Measurements from ENCODE around the gene PRDM15.

The PRDM15 gene

DNA sequence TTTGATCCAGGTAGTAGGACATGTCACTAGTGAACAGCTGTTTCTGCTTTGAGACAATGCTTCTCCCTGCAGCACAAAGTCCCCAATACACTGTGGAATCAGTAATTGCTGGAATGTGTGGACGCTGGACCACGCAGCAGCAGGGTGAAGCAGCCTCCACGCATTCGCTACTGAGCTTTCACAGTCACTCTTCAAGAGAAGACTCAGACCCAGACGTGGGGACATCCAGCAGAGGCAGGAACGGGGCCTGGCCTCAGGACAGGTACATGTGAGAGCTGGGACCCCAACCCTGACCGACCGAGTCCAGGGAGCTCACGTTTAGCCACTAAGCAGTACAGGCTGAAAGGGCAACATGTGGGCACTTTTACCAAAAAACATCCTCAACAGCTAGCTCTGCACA lies 34.1 kb upstream of the PRDM15 start:
- TF ChIP-seq, protein P1, sequence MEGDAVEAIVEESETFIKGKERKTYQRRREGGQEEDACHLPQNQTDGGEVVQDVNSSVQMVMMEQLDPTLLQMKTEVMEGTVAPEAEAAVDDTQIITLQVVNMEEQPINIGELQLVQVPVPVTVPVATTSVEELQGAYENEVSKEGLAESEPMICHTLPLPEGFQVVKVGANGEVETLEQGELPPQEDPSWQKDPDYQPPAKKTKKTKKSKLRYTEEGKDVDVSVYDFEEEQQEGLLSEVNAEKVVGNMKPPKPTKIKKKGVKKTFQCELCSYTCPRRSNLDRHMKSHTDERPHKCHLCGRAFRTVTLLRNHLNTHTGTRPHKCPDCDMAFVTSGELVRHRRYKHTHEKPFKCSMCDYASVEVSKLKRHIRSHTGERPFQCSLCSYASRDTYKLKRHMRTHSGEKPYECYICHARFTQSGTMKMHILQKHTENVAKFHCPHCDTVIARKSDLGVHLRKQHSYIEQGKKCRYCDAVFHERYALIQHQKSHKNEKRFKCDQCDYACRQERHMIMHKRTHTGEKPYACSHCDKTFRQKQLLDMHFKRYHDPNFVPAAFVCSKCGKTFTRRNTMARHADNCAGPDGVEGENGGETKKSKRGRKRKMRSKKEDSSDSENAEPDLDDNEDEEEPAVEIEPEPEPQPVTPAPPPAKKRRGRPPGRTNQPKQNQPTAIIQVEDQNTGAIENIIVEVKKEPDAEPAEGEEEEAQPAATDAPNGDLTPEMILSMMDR (IDR thresholded peaks at IDR 0.05; ENCODE audit: borderline replicate concordance, control extremely low read depth, extremely low read depth, insufficient read depth, missing control alignments): no peak
- no peak for DNase-seq (ENCODE audit: low spot score)
- in situ Hi-C loops (cut with MboI; ENCODE audit: low sequenced_read_pairs, unreplicated experiment): no loop called here

DNA sequence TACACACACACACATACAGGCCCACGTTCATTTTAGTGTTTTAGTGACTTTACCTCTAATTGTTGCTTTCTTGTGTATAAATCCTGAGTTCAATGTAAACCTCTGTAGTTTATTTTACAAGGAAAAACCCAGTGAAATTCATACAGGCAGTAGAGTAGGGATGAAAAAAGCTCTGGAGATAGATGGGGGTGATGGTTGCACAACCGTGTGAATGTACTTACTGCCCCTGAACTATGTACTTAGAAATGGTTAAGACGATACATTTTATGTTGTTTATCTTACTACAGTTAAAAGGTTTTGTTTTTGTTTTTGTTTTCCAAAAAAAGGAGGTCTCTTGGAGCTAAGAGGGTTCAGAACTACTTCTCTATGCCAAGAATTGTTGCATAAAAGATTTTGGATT lies 29.7 kb upstream of the PRDM15 start:
- TF ChIP-seq, protein P1 (IDR thresholded peaks at IDR 0.05; ENCODE audit: borderline replicate concordance, control extremely low read depth, extremely low read depth, insufficient read depth, missing control alignments): no peak
- in situ Hi-C loops (cut with MboI; ENCODE audit: low sequenced_read_pairs, unreplicated experiment): no loop called here
- DNase-seq (ENCODE audit: low spot score): no peak

DNA sequence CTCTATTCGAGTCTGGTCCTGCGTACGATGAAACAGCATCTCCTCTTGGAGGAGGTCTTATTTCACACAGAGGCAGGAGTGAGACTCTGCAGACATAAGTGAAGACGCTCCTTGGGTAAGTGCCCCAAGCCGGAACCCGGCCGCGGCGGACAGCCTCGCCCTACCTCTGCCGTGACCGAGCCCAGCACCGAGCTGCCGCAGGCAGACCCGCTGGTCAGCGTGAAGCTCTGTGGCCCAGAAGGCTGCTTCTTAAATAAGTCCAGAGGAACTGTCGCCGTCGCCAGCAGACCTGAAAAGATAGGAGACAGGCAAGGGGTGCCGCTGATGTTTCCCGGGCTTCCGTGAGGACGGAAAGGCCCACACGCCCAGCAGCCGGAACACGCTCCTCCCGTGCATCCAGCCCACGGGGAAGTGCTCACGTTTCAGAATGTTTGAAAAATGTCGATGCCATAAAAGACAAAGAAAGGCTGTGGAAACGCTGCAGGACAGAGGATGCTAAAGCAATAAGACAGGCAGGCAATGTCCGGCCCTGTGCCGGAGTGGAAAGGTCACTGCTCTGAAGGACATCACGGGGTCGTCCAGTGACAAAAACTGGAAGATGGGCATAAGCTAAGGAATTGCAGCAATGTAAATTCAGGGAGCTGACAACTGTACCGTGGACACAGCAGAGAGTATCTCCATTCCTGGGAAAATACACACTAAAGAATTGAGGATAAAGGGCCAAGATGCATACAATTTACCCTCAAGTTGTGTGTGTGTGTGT lies 28.5 kb upstream of the PRDM15 start:
- TF ChIP-seq, protein P1 (IDR thresholded peaks at IDR 0.05; ENCODE audit: borderline replicate concordance, control extremely low read depth, extremely low read depth, insufficient read depth, missing control alignments): no peak
- no peak for DNase-seq (ENCODE audit: low spot score)
- in situ Hi-C loops (cut with MboI; ENCODE audit: low sequenced_read_pairs, unreplicated experiment): no loop called here

DNA sequence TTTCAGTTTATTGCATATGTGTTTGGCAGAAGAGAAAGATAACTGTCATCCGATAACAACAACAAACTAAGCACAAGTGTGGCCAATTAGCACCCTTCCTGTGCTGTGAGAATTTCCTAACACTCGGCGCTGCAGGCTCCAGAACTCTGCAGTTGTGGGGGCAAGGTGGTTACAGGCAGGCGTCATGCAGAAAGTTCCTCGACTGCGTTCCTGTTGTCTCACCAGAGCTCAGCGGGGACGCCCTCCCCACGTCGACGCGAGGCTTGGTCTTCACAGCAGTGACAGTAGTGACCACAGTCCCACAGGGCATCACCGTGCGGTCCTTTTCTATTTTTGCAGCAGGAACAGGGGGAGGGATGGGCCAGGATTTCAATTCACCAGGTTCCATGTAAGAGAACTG lies 27.6 kb upstream of the PRDM15 start:
- DNase-seq (ENCODE audit: low spot score): no peak
- in situ Hi-C loops (cut with MboI; ENCODE audit: low sequenced_read_pairs, unreplicated experiment): no loop called here
- TF ChIP-seq, protein P1 (IDR thresholded peaks at IDR 0.05; ENCODE audit: borderline replicate concordance, control extremely low read depth, extremely low read depth, insufficient read depth, missing control alignments): no peak

DNA sequence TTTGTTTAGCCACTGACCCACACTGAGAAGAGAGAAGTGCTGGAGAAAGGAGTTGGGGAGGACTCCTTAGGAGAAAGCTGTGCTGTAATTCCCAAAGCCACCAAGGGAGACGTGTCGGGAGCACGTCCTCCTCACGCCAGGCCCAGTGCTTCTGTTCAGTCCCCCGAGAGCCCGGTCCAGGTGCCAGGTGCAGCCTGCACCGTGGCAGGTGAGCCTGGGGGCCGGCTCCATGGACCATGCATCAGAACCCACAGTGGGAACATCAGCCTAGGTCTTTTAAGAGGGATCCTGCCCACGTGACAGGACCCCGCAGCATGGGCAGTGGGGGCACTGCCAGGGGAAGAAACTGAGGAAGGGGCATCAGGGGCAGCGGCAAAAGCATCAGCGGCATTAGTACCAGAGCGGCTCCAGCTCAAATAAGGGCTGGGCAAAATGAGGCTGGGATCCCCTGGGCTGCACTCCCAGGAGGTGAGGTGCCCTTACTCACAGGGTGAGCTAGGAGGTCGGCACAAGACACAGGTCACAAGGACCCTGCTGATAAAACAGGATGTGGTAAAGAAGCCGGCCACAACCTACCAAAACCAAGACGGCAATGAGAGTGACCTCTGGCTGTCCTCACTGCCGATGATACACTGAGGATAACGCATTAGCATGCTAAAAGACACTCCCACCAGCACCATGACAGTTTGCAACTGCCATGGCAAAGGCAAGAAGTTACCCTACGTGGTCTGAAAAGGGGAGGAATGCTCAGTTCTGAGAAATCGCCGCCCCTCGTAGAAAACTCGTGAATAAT lies 24.6 kb upstream of the PRDM15 start:
- in situ Hi-C loops (cut with MboI; ENCODE audit: low sequenced_read_pairs, unreplicated experiment): no loop called here
- TF ChIP-seq, protein P1 (IDR thresholded peaks at IDR 0.05; ENCODE audit: borderline replicate concordance, control extremely low read depth, extremely low read depth, insufficient read depth, missing control alignments): no peak
- DNase-seq (ENCODE audit: low spot score): no peak

DNA sequence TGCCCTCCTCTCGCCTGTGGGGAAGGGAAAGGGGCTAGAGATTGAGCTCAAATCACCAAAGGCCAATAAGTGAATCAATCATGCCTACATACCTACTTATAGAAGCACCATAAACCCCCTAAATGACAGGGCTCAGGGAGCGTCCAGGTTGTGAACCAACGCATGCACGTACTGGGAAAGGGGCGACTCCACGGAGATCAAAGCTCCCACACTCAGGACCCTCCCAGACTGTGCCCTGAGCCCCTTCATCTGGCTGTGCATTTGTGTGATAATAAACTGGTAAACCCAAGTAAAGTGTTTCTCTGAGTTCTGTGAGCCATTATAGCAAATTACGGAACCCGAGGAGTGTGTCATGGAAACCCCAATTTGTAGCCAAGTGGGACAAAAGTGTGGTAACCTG lies 23.8 kb upstream of the PRDM15 start:
- DNase-seq (ENCODE audit: low spot score): no peak
- TF ChIP-seq, protein P1 (IDR thresholded peaks at IDR 0.05; ENCODE audit: borderline replicate concordance, control extremely low read depth, extremely low read depth, insufficient read depth, missing control alignments): no peak
- in situ Hi-C loops (cut with MboI; ENCODE audit: low sequenced_read_pairs, unreplicated experiment): no loop called here

Data from GM13976 (cell line).